B cell (primary cell): Measurements from ENCODE around the gene NECTIN4. TPM values are rescaled to one million over a fixed set of nuclear protein-coding genes. Genes with fewer than 3 reads are reported as not detected.

Experiments used
- ATAC-seq: fragments of 200-7000 bp; cut with Tn5 transposase; one replicate; pipeline ENCODE4 v1.10.0; 2021; ENCODE audit warnings: low read depth, mild to moderate bottlenecking, moderate number of reproducible peaks, moderate library complexity
- CTCF ChIA-PET: fragments of 350-600 bp; sonication (Branson Sonifier 250); formaldehyde crosslinking; loops from one replicate; lab custom pipeline; 2021; ENCODE audit warnings: antibody characterized with exemption, inconsistent platforms; lab: Charles Lee
- POLR2A ChIA-PET: fragments of 350-600 bp; sonication (Branson Sonifier 250); formaldehyde crosslinking; loops from one replicate; lab custom pipeline; 2021; ENCODE audit warnings: antibody characterized with exemption; lab: Charles Lee
- DNase-seq: peaks from one replicate; pipeline ENCODE4 v3.0.0; 2013
- H2AFZ ChIP-seq: 2 replicates; pipeline ENCODE4 v1.6.1; 2012; ENCODE audit warnings: mild to moderate bottlenecking, low read depth, low read length; ENCODE audit not compliant: insufficient read depth, poor library complexity, severe bottlenecking
- H3K27ac ChIP-seq, 2 donors: 1 replicate in 1 of 2; 2 replicates in 1 of 2; pipeline ENCODE4 v1.5.1; 2012 to 2013; ENCODE audit warnings: low read length in 2 of 2, mild to moderate bottlenecking in 2 of 2, moderate library complexity in 1 of 2
- H3K27me3 ChIP-seq, 4 experiments: fragments of 200-600 bp in 1 of 4; sonication (generic) in 1 of 4; replicated peaks in 1 of 4; 1 replicate in 2 of 4; 2 replicates in 2 of 4; pipeline versions ENCODE4 v1.6.1 to v1.7.0; 2013 to 2016; ENCODE audit warnings: low read length in 3 of 4, mild to moderate bottlenecking in 2 of 4, mixed read lengths in 1 of 4, moderate library complexity in 1 of 4; ENCODE audit not compliant: insufficient read depth in 4 of 4, control insufficient read depth in 3 of 4; ENCODE audit errors: control extremely low read depth in 1 of 4
- H3K36me3 ChIP-seq, 2 experiments: replicated peaks in 1 of 2; 1 replicate in 1 of 2; 2 replicates in 1 of 2; pipeline versions ENCODE4 v1.6.1 to v1.7.1; 2013; ENCODE audit warnings: low read length in 1 of 2; ENCODE audit not compliant: insufficient read depth in 2 of 2, control insufficient read depth in 1 of 2; ENCODE audit errors: control extremely low read depth in 1 of 2, extremely low read depth in 1 of 2
- H3K4me1 ChIP-seq, 2 donors: fragments of 200-600 bp in 1 of 2; sonication (generic) in 1 of 2; 1 replicate in 1 of 2; 2 replicates in 1 of 2; pipeline versions ENCODE4 v1.5.1 to v1.6.1; 2013 to 2017; ENCODE audit warnings: low read length in 2 of 2; ENCODE audit not compliant: control insufficient read depth in 2 of 2, insufficient read depth in 2 of 2
- H3K4me2 ChIP-seq: replicated peaks from 2 replicates; pipeline ENCODE3; 2012; ENCODE audit warnings: mild to moderate bottlenecking, low read depth, low read length; ENCODE audit not compliant: poor library complexity, severe bottlenecking
- H3K4me3 ChIP-seq, 5 experiments: fragments of 200-600 bp in 1 of 5; sonication (generic) in 1 of 5; 1 replicate in 3 of 5; 2 replicates in 2 of 5; pipeline versions ENCODE4 v1.5.1 to v1.7.0; 2011 to 2016; ENCODE audit warnings: low read length in 4 of 5, mild to moderate bottlenecking in 4 of 5, low read depth in 2 of 5, control low read depth in 1 of 5, moderate library complexity in 1 of 5; ENCODE audit not compliant: insufficient read depth in 1 of 5; ENCODE audit errors: control extremely low read depth in 1 of 5, extremely low read depth in 1 of 5
- H3K79me2 ChIP-seq: fragments of 200-600 bp; sonication (generic); one replicate; pipeline ENCODE4 v1.6.0; 2016; ENCODE audit warnings: low read length; ENCODE audit not compliant: control insufficient read depth, insufficient read depth
- H3K9ac ChIP-seq: fragments of 200-600 bp; sonication (generic); 2 replicates; pipeline ENCODE4 v1.6.1; 2017; ENCODE audit warnings: mild to moderate bottlenecking, low read length, moderate library complexity
- H3K9me3 ChIP-seq, 3 donors: one replicate each; pipeline versions ENCODE4 v1.6.1 to v1.7.1; 2013; ENCODE audit warnings: low read length in 2 of 3; ENCODE audit not compliant: control insufficient read depth in 2 of 3, insufficient read depth in 1 of 3; ENCODE audit errors: control extremely low read depth in 1 of 3
- H4K20me1 ChIP-seq: 2 replicates; pipeline ENCODE4 v1.6.0; 2012; ENCODE audit warnings: mild to moderate bottlenecking, low read length; ENCODE audit not compliant: insufficient read depth, control insufficient read depth, poor library complexity, severe bottlenecking
- H3K27ac Mint-ChIP-seq: one replicate; pipeline ENCODE4 v1.8.0; 2021; ENCODE audit warnings: mixed read lengths
- H3K27me3 Mint-ChIP-seq: one replicate; pipeline ENCODE4 v1.8.0; 2021; ENCODE audit warnings: mixed read lengths
- H3K4me1 Mint-ChIP-seq: one replicate; pipeline ENCODE4 v1.8.0; 2021; ENCODE audit warnings: mixed read lengths
- H3K4me3 Mint-ChIP-seq: one replicate; pipeline ENCODE4 v1.8.0; 2021; ENCODE audit warnings: mixed read lengths
- H3K9me3 Mint-ChIP-seq: one replicate; pipeline ENCODE4 v1.8.0; 2022; ENCODE audit warnings: mixed read lengths; ENCODE audit not compliant: insufficient read depth
- CTCF ChIP-seq: fragments of 200-600 bp; IDR thresholded peaks from one replicate; pipeline ENCODE4 v1.8.0; 2022; ENCODE audit warnings: antibody characterized with exemption, mild to moderate bottlenecking
- EZH2 ChIP-seq: IDR thresholded peaks from 2 replicates; pipeline ENCODE4 v1.6.1; 2012; ENCODE audit warnings: borderline replicate concordance, low read depth, mild to moderate bottlenecking, moderate library complexity, low read length; ENCODE audit not compliant: insufficient read depth, poor library complexity, severe bottlenecking
- WGBS: methylation state at CpG from one replicate; pipeline ENCODE4 v1.1.5; 2013; ENCODE audit warnings: missing lambda C conversion rate; ENCODE audit not compliant: insufficient coverage; 5-methylcytosine and 5-hydroxymethylcytosine counted together
- intact Hi-C: fragments of 100-400 bp; cut with micrococcal nuclease; formaldehyde crosslinking; loops from one replicate; pipeline ENCODE4 v1.10.0; 2022
- polyA plus RNA-seq: library from polyadenylated mRNA; depleted of rRNA; stranded (reverse); fragments of >200 nt; gene quantifications from 2 replicates; pipeline ENCODE4 v1.2.3, GENCODE V29; 2012
- total RNA-seq, 2 donors: library from RNA; stranded (reverse); fragments of 120-200 nt in 1 of 2; gene quantifications; 1 replicate in 1 of 2; 2 replicates in 1 of 2; pipeline versions ENCODE4 v1.2.3 to v1.2.4, GENCODE V29; 2013 to 2022

The NECTIN4 gene
- total and polyA plus RNA-seq, 2 donors (not counting 1 experiment from before 2014, with no cell fraction given): not detected

DNA sequence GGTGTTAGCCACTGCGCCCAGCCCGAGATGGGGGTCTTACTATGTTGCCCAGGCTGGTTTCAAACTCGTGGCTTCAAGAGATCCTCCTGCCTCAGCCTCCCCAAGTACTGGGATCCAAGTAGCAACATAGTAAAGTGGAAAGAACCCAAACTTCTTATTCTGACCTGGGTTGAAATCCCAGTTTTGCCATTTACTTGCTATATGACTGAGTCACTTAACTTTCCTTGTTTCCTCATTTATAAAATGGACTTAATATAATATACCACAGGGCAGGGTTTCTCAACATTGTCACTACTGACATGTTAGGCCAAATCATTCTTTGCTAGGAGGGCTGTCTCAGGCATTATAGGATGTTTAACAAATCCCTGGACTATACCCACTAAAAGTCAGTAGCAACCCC lies 21.8 kb upstream of the NECTIN4 start:
- DNase-seq (no peak), ATAC-seq (no peak)
- no peak overlapping the region for H3K9ac ChIP-seq
- TF ChIP-seq EZH2 (no peak), CTCF (no peak)
- peak overlapping the region in 1 of 2 donors; percentile 25 for H3K27ac ChIP-seq
- H3K27me3 ChIP-seq: no peaks in the 10 kb centered on the region
- intact Hi-C loops: no loop called here
- no peaks in the 10 kb centered on the region for H3K9me3 ChIP-seq
- peaks cover 35% of the 10 kb centered on the region for H4K20me1 ChIP-seq
- H3K4me3 ChIP-seq: no peak overlapping the region
- peaks cover 95% of the 10 kb centered on the region for H3K79me2 ChIP-seq
- ChIA-PET CTCF (no interaction called here), POLR2A (no interaction called here)
- H3K4me2 ChIP-seq: no peak overlapping the region
- H3K4me1 ChIP-seq: peaks cover 7 to 9% of the 10 kb centered on the region in 2 donors
- 100% methylated on average over 2 of the region's 3 CpGs for WGBS
- H2AFZ ChIP-seq: no peak overlapping the region
- peaks cover 15 to 19% of the 10 kb centered on the region in 2 experiments for H3K36me3 ChIP-seq
- Mint-ChIP-seq H3K27ac (no peak overlapping the region), H3K4me1 (peaks cover 33% of the 10 kb centered on the region), H3K27me3 (no peaks in the 10 kb centered on the region), H3K9me3 (no peaks in the 10 kb centered on the region), H3K4me3 (no peak overlapping the region)

GRCh38 chr1:161106431-161106830 lies 17.1 kb upstream of the NECTIN4 start:
- intact Hi-C loops: no loop called here
- Histone ChIP-seq H3K36me3 (peaks cover 5 to 22% of the 10 kb centered on the region in 2 experiments), H3K4me1 (peaks cover 0 to 2% of the 10 kb centered on the region in 2 donors), H3K27me3 (no peaks in the 10 kb centered on the region), H3K27ac (no peak overlapping the region), H4K20me1 (peaks cover 22% of the 10 kb centered on the region), H2AFZ (no peak overlapping the region), H3K9ac (no peak overlapping the region), H3K9me3 (no peaks in the 10 kb centered on the region), H3K4me3 (no peak overlapping the region), H3K4me2 (no peak overlapping the region), H3K79me2 (peaks cover 57% of the 10 kb centered on the region)
- H3K9me3 Mint-ChIP-seq: no peaks in the 10 kb centered on the region
- ATAC-seq: no peak
- WGBS: no CpG with 5 or more reads among the region's 1 CpG
- CTCF ChIA-PET: interaction anchor here (1.2 kb wide), 1 partner anchor 116 kb away, joined by 4 read pairs; no protein-coding TSS in a partner anchor
- H3K27me3 Mint-ChIP-seq: no peaks in the 10 kb centered on the region
- no peak overlapping the region for H3K4me3 Mint-ChIP-seq
- no peak for DNase-seq
- no peak overlapping the region for H3K27ac Mint-ChIP-seq
- H3K4me1 Mint-ChIP-seq: peaks cover 14% of the 10 kb centered on the region
- POLR2A ChIA-PET: no interaction called here
- TF ChIP-seq CTCF (no peak), EZH2 (no peak)
